Measurements from ENCODE around the gene ZNF358.

Gene ZNF358

DNA sequence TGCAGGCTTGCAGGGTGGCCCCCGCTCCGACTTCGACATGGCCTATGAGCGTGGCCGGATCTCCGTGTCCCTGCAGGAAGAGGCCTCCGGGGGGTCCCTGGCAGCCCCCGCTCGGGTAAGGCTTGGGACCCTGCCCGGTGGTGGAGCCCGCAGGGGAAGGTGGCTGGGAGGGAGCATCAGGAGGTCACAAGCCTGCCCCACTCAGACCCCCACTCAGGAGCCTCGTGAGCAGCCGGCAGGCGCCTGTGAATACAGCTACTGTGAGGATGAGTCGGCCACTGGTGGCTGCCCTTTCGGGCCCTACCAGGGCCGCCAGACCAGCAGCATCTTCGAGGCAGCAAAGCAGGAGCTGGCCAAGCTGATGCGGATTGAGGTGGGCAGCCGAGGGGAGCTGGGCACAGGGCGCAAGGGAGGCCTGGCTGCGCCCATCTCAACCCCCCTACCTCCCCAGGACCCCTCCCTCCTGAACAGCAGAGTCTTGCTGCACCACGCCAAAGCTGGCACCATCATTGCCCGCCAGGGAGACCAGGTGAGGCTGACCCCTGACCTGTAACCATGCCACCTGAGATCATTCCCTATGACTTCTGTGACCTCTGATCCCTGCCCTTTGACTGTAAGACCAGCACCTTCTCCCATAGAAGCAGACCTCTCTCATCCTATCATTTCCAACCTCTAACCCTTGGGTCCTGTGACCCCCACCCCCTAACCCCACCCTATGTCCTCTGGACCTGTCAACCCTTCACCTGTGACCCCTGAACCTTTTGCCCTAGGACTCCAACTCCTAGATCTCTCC lies 26.8 kb downstream of the ZNF358 start:
- TF ChIP-seq CTCF (conservative IDR thresholded peaks at IDR 0.05; ENCODE audit: low read depth, low read length) = no peak
- Histone ChIP-seq H3K27me3 (ENCODE audit: insufficient read depth, low read depth) (no peaks in the 10 kb centered on the region), H3K4me1 (ENCODE audit: low read depth, poor library complexity, severe bottlenecking) (no peaks in the 10 kb centered on the region), H3K4me3 (IDR thresholded peaks at IDR 0.05; ENCODE audit: insufficient read depth, low read depth, low read length) (no peak overlapping the region), H3K9ac (no peak overlapping the region), H3K79me2 (ENCODE audit: insufficient read depth, low read depth) (no peaks in the 10 kb centered on the region), H3K27ac (no peak overlapping the region), H3K4me2 (no peak overlapping the region), H2AFZ (ENCODE audit: low read depth) (no peak overlapping the region), H3K36me3 (ENCODE audit: insufficient read depth) (no peaks in the 10 kb centered on the region), H4K20me1 (ENCODE audit: insufficient read depth) (no peaks in the 10 kb centered on the region)

GRCh38 chr19:7544626-7545025 lies 28.7 kb downstream of the ZNF358 start:
- H3K9ac ChIP-seq = no peak overlapping the region
- no peak overlapping the region for H2AFZ ChIP-seq (ENCODE audit: low read depth)
- H3K4me3 ChIP-seq (IDR thresholded peaks at IDR 0.05; ENCODE audit: insufficient read depth, low read depth, low read length) = no peak overlapping the region
- H3K79me2 ChIP-seq (ENCODE audit: insufficient read depth, low read depth) = no peaks in the 10 kb centered on the region
- H3K36me3 ChIP-seq (ENCODE audit: insufficient read depth) = no peaks in the 10 kb centered on the region
- H3K4me1 ChIP-seq (ENCODE audit: low read depth, poor library complexity, severe bottlenecking) = no peaks in the 10 kb centered on the region
- H3K27ac ChIP-seq = no peak overlapping the region
- no peaks in the 10 kb centered on the region for H4K20me1 ChIP-seq (ENCODE audit: insufficient read depth)
- H3K4me2 ChIP-seq = no peak overlapping the region
- TF ChIP-seq CTCF (conservative IDR thresholded peaks at IDR 0.05; ENCODE audit: low read depth, low read length) = no peak
- no peaks in the 10 kb centered on the region for H3K27me3 ChIP-seq (ENCODE audit: insufficient read depth, low read depth)

- no peaks in the 10 kb centered on the region for H4K20me1 ChIP-seq (ENCODE audit: insufficient read depth)
- H3K4me1 ChIP-seq (ENCODE audit: low read depth, poor library complexity, severe bottlenecking) = no peaks in the 10 kb centered on the region
- H3K27ac ChIP-seq = no peak overlapping the region
- no peaks in the 10 kb centered on the region for H3K79me2 ChIP-seq (ENCODE audit: insufficient read depth, low read depth)
- no peak for TF ChIP-seq CTCF (conservative IDR thresholded peaks at IDR 0.05; ENCODE audit: low read depth, low read length)
- no peak overlapping the region for H2AFZ ChIP-seq (ENCODE audit: low read depth)
- no peaks in the 10 kb centered on the region for H3K27me3 ChIP-seq (ENCODE audit: insufficient read depth, low read depth)
- H3K9ac ChIP-seq = no peak overlapping the region
- H3K36me3 ChIP-seq (ENCODE audit: insufficient read depth) = no peaks in the 10 kb centered on the region
- no peak overlapping the region for H3K4me2 ChIP-seq
- no peak overlapping the region for H3K4me3 ChIP-seq (IDR thresholded peaks at IDR 0.05; ENCODE audit: insufficient read depth, low read depth, low read length)
Observed at GRCh38 chr19:7545300-7545699, 29.4 kb downstream of the ZNF358 start.

GRCh38 chr19:7545904-7546303 lies 30.0 kb downstream of the ZNF358 start:
- H3K27ac ChIP-seq = no peak overlapping the region
- H3K4me3 ChIP-seq (IDR thresholded peaks at IDR 0.05; ENCODE audit: insufficient read depth, low read depth, low read length) = no peak overlapping the region
- H3K9ac ChIP-seq = no peak overlapping the region
- H3K79me2 ChIP-seq (ENCODE audit: insufficient read depth, low read depth) = no peaks in the 10 kb centered on the region
- H3K27me3 ChIP-seq (ENCODE audit: insufficient read depth, low read depth) = no peaks in the 10 kb centered on the region
- no peak for TF ChIP-seq CTCF (conservative IDR thresholded peaks at IDR 0.05; ENCODE audit: low read depth, low read length)
- no peak overlapping the region for H2AFZ ChIP-seq (ENCODE audit: low read depth)
- H3K4me2 ChIP-seq = no peak overlapping the region
- H3K36me3 ChIP-seq (ENCODE audit: insufficient read depth) = no peaks in the 10 kb centered on the region
- no peaks in the 10 kb centered on the region for H3K4me1 ChIP-seq (ENCODE audit: low read depth, poor library complexity, severe bottlenecking)
- no peaks in the 10 kb centered on the region for H4K20me1 ChIP-seq (ENCODE audit: insufficient read depth)

Data from KMS-11 (cell line).